ENCODE data around the gene SEC23B. TPM values are rescaled to one million over a fixed set of nuclear protein-coding genes. Genes with fewer than 3 reads are reported as not detected.

The SEC23B gene
- total and polyA plus RNA-seq, 2 of the 13 experiments (the other 11 are each of a cell fraction or from before 2014, with no cell fraction given) = 114 to 120 TPM

GRCh38 chr20:18496740-18497592 is 10.8 kb upstream of the SEC23B start, which contains the start of gene RBBP9 (continued):
- TF ChIP-seq DMTF1 (CRISPR knock-in tag; IDR thresholded peaks at IDR 0.05) = no peak
- TF ChIP-seq WIZ (CRISPR knock-in tag; IDR thresholded peaks at IDR 0.05) = 0 out of 2 replicates have a peak, but pooled peaks have one; percentile 83
- TF ChIP-seq PPARG (CRISPR knock-in tag; conservative IDR thresholded peaks at IDR 0.05) = 0 out of 2 replicates have a peak, but pooled peaks have one; percentile 52
- peak; percentile 69 for TF ChIP-seq NCOA2 (CRISPR knock-in tag; IDR thresholded peaks at IDR 0.05)
- peak; percentile 90; the same call in 1 of the 2 replicates for TF ChIP-seq ZNF225 (CRISPR knock-in tag; IDR thresholded peaks at IDR 0.05)
- TF ChIP-seq ZFY (CRISPR knock-in tag; IDR thresholded peaks at IDR 0.05) = peak; percentile 99
- no peak for TF ChIP-seq NCOA1 (CRISPR knock-in tag; IDR thresholded peaks at IDR 0.05)
- TF ChIP-seq ZNF839 (CRISPR knock-in tag; IDR thresholded peaks at IDR 0.05; ENCODE audit: borderline replicate concordance) = peak; percentile 93; the same call in 1 of the 2 replicates
- no peak for TF ChIP-seq ONECUT2 (CRISPR knock-in tag; IDR thresholded peaks at IDR 0.05)
- peak; percentile 85 for TF ChIP-seq HDAC2 (CRISPR knock-in tag; IDR thresholded peaks at IDR 0.05)
- TF ChIP-seq IRF1 (CRISPR knock-in tag; IDR thresholded peaks at IDR 0.05; ENCODE audit: low read depth) = no peak
- no peak for TF ChIP-seq ZNF30 (CRISPR knock-in tag; IDR thresholded peaks at IDR 0.05)
- peak; percentile 57; the same call in 1 of the 2 replicates for TF ChIP-seq ZNF784 (CRISPR knock-in tag; IDR thresholded peaks at IDR 0.05; ENCODE audit: borderline replicate concordance)
- no peak for TF ChIP-seq PBX2 (CRISPR knock-in tag; IDR thresholded peaks at IDR 0.05)
- no peak for TF ChIP-seq FUBP1 (CRISPR knock-in tag; IDR thresholded peaks at IDR 0.05; ENCODE audit: borderline replicate concordance)
- TF ChIP-seq, protein P1, sequence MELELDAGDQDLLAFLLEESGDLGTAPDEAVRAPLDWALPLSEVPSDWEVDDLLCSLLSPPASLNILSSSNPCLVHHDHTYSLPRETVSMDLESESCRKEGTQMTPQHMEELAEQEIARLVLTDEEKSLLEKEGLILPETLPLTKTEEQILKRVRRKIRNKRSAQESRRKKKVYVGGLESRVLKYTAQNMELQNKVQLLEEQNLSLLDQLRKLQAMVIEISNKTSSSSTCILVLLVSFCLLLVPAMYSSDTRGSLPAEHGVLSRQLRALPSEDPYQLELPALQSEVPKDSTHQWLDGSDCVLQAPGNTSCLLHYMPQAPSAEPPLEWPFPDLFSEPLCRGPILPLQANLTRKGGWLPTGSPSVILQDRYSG (CRISPR knock-in tag; IDR thresholded peaks at IDR 0.05) = peak; percentile 55
- TF ChIP-seq HNF4A (CRISPR knock-in tag; IDR thresholded peaks at IDR 0.05) = peak; percentile 84
- peak; percentile 70; the same call in 1 of the 2 replicates for TF ChIP-seq ZBTB49 (CRISPR knock-in tag; IDR thresholded peaks at IDR 0.05; ENCODE audit: borderline replicate concordance)
